ENCODE results near the gene MAP3K7.

DNA sequence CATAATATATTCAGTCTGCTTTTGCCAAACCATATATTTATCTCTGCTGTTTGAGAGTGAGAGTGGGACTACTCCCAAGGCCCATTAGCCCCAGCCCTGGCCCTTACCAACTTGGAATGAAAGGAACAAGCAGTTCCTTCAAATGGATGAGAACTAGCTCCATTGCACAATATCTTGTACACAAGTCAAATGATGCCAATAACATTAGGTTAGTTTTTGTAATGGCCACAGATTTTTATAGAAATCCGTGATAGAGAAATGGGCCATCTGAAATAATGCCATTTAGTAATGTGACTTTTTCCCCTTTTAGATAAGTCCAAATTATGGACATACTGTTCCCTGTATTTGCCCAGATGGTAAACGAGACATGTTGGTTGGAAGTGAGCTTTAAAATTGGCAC is 117.0 kb downstream of the MAP3K7 start:
- TF ChIP-seq, protein P1, sequence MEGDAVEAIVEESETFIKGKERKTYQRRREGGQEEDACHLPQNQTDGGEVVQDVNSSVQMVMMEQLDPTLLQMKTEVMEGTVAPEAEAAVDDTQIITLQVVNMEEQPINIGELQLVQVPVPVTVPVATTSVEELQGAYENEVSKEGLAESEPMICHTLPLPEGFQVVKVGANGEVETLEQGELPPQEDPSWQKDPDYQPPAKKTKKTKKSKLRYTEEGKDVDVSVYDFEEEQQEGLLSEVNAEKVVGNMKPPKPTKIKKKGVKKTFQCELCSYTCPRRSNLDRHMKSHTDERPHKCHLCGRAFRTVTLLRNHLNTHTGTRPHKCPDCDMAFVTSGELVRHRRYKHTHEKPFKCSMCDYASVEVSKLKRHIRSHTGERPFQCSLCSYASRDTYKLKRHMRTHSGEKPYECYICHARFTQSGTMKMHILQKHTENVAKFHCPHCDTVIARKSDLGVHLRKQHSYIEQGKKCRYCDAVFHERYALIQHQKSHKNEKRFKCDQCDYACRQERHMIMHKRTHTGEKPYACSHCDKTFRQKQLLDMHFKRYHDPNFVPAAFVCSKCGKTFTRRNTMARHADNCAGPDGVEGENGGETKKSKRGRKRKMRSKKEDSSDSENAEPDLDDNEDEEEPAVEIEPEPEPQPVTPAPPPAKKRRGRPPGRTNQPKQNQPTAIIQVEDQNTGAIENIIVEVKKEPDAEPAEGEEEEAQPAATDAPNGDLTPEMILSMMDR (IDR thresholded peaks at IDR 0.05; ENCODE audit: borderline replicate concordance, extremely low read depth, low read length, poor library complexity, severe bottlenecking): no peak
- no peak for TF ChIP-seq EZH2 (IDR thresholded peaks at IDR 0.05; ENCODE audit: borderline replicate concordance, low read depth, low read length, severe bottlenecking)

Measured in DND-41 (cell line).